D721Med (cell line): Measurements from ENCODE around the gene COQ10B.
"Not testable (repeated sequence)": the region's sequence is repeated elsewhere in the genome, so short reads cannot be mapped to it uniquely, and the experiment has no call there.

Experiments used
- DNase-seq: peaks from one replicate; pipeline ENCODE4 v3.0.0; 2011; ENCODE audit warnings: low spot score; ENCODE audit not compliant: insufficient read length
- FAIRE-seq: peaks from 2 replicates; lab custom pipeline; 2011; peaks lifted over from hg19 to GRCh38; lab: Jason Lieb, UNC
- TF ChIP-seq, protein P1 (sequence below): IDR thresholded peaks from 2 replicates; pipeline ENCODE4 v1.5.1; 2012; ENCODE audit warnings: mild to moderate bottlenecking, control low read depth; ENCODE audit not compliant: insufficient read depth; ENCODE audit errors: missing control alignments

The COQ10B gene

DNA sequence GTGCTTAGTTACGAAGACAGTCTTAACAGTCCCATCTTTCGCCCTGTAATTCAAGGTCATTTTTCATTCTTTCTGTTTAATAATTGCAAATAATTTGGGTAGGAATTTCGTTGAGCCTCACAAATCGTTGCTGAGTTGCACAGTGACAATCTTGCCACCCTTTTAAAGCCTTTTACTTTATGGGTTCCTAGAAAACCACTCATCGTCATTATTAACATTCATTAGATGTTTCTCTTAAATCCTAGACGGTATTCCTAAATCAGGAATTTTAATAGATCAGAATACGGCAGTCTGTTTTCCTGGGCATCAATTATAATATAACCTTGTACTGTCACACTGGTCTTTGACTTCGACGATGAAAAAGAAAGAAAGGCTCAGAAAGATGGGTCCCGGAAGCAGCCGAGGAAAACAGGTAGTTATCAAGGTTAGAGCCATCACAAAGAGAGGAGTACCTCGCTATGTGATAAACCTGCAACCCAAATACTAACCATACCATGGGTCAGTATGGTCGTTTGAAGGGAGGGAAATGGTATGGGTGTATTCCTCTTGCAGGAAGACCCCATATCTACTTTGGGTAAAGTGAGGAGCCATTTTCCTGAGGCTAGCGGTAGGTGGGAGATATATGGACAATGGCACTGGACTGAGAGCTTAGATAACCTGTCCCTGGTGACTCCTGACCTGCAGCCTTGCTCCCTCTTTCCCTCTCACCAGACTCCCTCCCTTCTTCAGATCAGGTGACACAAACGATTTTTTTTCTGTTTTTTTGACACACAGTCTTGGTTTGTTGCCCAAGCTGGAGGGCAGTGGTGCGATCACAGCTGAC lies 17.5 kb upstream of the COQ10B start:
- FAIRE-seq: no peak
- no peak for DNase-seq
- TF ChIP-seq, protein P1, sequence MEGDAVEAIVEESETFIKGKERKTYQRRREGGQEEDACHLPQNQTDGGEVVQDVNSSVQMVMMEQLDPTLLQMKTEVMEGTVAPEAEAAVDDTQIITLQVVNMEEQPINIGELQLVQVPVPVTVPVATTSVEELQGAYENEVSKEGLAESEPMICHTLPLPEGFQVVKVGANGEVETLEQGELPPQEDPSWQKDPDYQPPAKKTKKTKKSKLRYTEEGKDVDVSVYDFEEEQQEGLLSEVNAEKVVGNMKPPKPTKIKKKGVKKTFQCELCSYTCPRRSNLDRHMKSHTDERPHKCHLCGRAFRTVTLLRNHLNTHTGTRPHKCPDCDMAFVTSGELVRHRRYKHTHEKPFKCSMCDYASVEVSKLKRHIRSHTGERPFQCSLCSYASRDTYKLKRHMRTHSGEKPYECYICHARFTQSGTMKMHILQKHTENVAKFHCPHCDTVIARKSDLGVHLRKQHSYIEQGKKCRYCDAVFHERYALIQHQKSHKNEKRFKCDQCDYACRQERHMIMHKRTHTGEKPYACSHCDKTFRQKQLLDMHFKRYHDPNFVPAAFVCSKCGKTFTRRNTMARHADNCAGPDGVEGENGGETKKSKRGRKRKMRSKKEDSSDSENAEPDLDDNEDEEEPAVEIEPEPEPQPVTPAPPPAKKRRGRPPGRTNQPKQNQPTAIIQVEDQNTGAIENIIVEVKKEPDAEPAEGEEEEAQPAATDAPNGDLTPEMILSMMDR: no peak

DNA sequence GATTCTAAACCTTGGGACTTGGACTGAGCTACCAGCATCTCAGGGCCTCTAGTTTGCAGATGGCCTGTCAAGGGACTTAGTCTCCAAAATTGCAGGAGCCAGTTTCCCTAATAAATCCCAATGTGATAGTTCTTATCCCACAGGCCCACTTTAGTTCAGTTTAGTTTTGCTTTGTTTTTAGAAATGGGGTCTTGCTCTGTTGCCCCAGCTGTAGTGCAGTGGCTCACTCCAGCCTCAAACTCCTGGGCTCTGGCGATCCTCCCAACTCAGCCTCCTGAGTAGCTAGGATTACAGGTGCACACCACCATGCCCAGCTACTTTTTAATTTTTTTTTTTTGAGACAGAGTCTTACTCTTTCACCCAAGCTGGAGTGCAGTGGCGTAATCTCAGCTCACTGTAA lies 16.0 kb upstream of the COQ10B start:
- TF ChIP-seq, protein P1: no peak
- FAIRE-seq (no peak), DNase-seq (no peak)

DNA sequence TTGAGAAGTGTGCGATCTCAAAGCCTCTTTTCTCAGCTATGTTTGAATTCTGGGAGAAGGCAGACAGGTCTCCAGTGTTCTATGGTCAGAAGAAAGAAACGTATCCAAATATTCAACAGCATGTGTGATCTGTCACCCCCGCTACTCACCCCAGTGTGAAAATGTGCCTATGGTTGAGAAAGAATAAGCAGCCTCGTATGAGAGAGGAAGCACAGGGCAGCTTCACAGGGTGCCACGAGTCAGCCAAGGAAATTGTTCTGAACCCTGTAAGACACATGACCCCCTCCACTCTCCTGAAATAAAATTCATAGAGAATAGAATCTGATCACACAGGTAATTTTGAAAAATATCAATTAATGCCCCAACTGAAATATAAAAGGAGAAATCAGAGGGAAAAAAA lies 10.5 kb upstream of the COQ10B start:
- TF ChIP-seq, protein P1: no peak
- no peak for DNase-seq
- FAIRE-seq: no peak

DNA sequence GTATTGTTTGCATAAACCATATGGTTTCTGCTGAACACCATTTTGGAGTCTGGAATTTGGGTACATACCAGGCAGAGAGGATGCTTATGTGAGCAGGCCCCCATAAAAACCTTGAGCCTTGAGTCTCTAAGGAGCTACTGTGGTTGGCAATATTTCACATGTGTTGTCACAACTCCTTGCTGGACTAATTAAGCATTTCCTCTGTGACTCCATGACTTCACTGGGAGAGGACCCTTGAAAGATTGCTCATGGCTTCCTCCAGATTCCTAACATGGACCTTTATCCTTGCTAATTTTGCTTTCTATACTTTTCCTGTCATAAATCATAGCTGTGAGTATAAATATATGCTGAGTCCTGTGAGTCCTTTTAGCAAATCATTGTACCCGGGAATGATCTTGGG lies 7.6 kb upstream of the COQ10B start:
- TF ChIP-seq, protein P1: no peak
- DNase-seq: no peak
- FAIRE-seq: no peak

DNA sequence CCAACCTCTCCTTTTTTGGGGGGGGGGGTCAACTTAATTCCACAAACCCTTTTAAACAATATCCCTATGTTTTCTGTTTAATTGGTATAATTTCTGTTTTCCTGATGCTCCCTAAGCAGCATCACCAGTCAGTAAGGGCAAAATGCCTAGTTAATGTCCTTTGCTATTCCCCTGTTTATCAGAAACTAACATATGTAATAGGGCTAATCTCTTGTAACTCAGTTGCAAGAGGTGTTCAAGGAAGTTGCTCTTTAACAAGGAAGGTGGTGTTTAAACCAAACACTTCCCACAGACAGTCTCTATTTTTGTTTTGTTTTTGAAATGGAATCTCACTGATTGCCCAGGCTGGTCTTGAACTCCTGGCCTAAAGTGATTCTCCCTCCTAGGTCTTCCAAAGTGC lies 6.5 kb upstream of the COQ10B start:
- DNase-seq (no peak), FAIRE-seq (no peak)
- TF ChIP-seq, protein P1: no peak

DNA sequence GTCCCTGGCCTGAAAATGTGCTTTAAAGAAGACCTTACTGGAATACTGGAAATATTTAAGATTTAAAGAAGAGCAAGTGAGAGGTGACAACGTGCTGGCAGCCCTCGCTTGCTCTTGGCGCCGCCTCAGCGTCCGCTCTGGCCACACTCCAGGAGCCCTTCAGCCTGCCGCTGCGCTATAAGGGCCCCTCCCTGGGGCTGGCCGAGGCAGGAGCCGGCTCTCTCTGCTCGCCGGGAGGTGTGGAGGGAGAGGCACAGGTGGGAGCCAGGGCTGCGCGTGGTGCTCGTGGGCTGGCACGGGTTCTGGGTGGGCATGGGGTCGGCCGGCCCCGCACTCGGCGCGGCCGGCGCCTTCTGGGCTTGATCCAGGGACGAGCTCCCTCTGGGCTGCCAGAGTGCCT lies 2.9 kb upstream of the COQ10B start:
- TF ChIP-seq, protein P1: no peak
- DNase-seq (no peak), FAIRE-seq (no peak)

DNA sequence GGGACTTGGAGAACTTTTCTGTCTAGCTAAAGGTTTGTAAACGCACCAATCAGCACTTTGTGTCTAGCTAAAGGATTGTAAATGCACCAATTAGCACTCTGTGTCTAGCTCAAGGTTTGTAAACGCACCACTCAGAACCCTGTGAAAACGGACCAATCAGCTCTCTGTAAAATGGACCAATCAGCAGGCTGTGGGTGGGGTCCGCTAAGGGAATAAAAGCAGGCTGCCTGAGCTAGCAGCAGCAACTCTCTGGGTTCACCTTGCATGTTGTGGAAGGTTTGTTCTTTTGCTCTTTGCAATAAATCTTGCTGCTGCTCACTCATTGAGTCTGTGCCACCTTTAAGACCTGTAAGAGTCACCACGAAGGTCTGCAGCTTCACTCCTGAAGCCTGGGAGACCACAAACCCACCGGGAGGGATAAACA lies 2.4 kb upstream of the COQ10B start:
- not testable (repeated sequence) for FAIRE-seq, DNase-seq
